HG03135 (cell line): Measurements from ENCODE around the gene RAB30.
"Not testable (repeated sequence)": the region's sequence is repeated elsewhere in the genome, so short reads cannot be mapped to it uniquely, and the experiment has no call there.

Experiments
- ATAC-seq: cut with Tn5 transposase; IDR thresholded peaks from one replicate; pipeline ENCODE4 v1.9.1; 2021; ENCODE audit warnings: mild to moderate bottlenecking, moderate library complexity; ENCODE audit not compliant: unreplicated experiment

The RAB30 gene

GRCh38 chr11:83011333-83012167 lies 60.1 kb downstream of the RAB30 start:
- no peak for ATAC-seq

DNA sequence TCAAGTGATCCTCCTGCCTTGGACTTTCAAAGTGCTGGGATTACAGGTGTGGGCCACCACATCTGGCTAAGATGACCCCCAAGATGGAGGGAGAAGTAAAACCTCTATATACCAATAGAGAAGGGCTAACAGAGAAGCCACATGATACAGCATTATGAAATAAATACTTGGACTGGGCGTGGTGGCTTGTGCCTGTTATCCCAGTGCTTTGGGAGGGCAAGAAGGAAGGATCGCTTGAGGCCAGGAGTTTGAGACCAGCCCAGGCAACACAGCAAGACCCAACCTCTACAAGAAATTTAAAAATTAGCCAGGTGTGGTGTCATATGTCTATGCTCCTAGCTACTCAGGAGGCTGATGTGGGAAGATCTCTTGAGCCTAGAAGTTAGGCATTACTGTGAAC lies 61.7 kb downstream of the RAB30 start:
- no peak for ATAC-seq

DNA sequence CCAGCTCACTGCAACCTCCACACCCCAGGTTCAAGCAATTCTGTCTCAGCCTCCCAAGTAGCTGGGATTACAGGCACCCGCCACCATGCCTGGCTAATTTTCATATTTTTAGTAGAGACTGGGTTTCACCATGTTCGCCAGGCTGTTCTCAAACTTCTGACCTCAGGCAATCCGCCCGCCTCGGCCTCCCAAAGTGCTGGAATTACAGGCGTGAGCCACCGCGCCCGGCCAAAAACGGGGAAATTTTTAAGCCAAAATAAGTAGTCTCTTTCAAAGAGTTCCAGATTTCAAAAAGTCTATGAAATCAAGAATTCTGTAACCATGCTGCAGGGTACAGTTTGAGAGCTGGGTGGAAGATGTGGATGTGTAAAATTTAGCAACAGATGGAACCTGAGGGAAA lies 62.6 kb downstream of the RAB30 start:
- not testable (repeated sequence) for ATAC-seq

- no peak for ATAC-seq
Observed at GRCh38 chr11:83008581-83008923, 63.1 kb downstream of the RAB30 start.

GRCh38 chr11:83007909-83008580 lies 63.7 kb downstream of the RAB30 start:
- ATAC-seq = peak; percentile 36

- no peak for ATAC-seq
Observed at GRCh38 chr11:83007477-83007876, 64.2 kb downstream of the RAB30 start.

DNA sequence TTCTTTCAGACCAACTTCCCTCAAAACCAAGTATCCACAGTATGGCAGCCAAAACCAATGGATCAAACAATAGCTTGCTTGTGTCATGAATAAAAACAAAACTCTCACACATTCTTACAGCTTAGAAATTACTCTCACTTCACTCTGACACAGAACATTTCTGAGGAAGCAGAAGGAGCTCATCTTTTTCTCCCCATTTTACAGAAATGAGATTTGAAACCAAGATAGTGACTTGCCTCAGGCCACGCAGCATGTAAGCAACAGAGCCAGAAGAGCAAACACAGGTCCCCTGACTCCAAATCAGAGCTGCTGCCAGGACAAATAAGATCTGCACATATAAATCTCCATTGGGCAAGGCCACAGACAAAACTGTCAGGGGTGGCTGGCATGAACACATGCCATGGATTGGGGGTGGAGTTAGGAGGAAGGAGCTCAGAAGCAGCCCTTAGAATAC lies 64.8 kb downstream of the RAB30 start:
- ATAC-seq = peak; percentile 39

DNA sequence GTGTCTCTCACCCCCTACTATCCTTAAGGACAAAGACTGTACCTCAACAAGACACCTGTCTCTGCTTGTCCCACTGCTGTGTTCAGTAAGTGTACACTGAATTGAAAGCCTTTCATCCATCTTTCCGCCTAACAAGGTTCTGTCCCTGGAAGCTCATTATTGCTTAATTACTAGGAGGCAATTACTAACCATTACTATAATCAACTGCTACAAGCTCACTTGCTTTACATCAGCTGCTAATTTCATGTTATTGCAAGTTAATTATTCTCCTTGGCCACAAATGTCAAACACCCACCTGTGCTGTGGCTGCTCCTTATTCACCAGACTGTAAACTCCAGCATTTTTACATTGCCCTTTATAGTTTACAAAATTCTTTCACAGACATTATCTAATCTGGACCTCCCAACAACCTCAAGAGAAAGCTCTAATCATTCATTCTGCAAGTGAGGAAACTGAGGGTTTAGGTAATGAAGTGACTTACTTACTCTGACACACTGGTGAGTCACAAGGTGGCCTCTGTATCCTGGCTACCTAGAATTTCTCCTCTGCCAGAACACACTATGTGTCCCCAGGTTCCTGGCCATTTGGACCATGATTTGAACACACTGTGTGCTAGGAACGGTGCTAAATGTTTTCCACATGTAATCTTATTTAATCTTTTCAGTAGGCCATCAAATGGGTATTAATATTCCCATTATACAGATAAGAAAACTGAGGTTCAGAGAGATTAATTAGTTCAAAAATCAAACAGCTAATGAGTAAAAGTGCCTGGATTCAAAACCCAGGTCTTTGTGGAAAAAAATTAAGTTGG lies 66.7 kb downstream of the RAB30 start:
- no peak for ATAC-seq

DNA sequence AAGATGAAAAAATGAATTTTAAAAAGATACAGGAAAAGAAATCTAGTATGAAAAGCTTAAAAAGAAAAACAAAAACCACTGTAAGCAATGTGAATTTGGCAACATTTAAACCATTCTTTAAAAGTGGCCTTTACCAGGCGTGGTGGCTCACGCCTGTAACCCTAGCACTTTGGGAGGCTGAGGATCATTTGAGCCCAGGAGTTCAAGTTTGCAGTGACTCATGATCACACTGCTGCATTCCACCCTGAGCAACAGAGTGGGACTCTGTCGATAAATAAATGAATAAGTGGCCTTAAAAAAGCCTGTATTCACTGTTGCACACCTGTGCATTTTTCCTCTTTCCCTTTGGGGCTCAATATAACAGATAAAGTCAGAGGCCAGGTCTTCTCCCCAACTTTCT lies 69.2 kb downstream of the RAB30 start:
- ATAC-seq = no peak

GRCh38 chr11:83002053-83002452 lies 69.6 kb downstream of the RAB30 start:
- ATAC-seq = no peak

DNA sequence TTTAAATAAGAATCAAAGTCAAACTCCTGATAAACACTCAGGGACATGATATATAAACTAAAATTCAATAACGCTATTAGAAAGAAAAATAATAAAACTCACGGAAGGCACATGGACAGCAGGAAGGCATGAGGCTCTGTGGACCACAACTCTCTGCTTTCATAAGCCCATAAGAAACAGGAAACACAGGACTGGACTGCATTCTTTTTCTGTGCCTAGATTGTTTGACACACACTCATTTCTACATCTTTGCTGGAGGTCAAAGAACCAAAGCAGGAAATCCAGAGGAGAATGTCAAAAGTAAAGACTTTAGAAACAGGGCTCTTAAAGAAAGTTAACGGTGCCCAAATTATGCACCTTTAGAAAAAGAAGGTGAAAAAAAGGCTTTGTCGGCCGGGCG lies 71.3 kb downstream of the RAB30 start:
- ATAC-seq = no peak

DNA sequence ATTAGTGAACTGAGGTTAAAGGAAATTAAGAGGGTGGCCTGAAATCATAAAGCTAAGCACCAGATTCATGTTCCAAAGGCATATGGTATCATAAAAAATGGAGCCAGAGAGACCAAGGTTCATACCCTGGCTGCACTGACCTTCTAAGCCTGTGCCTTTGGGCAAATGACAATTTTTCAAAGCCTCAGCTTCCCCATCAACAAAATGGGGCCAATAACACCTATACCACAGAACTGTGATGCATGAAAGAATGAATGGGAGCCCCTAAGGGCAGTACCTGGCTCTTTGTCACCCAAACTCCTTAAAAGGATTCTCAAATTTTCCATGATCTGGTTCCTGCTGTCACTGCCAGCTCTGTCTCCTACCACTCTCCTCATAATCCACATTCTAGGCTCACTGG lies 72.5 kb downstream of the RAB30 start:
- no peak for ATAC-seq

GRCh38 chr11:82998697-82999096 lies 73.0 kb downstream of the RAB30 start:
- ATAC-seq = no peak

- peak; percentile 92 for ATAC-seq
Observed at GRCh38 chr11:82996966-82997606, 74.6 kb downstream of the RAB30 start.

GRCh38 chr11:82995754-82996398 lies 75.8 kb downstream of the RAB30 start:
- ATAC-seq = no peak

DNA sequence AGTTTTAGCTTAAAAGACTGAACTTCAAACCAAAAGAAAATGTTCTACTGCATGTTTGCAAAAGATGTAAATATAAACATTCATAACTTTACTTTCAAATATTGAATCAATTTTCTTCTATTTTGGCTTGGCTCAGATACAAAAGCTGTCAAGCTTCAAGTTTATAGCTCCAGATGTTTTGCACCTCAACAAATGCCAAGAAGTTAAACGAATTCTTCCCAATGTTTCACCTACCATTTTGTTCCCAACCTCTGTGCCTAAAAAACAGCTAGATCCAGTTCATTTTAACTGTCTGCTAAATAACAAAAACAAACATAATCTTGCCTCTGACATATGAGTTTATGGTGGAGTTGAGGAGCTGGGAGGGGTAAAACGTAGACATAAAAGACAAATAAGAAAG lies 76.5 kb downstream of the RAB30 start:
- ATAC-seq = no peak

DNA sequence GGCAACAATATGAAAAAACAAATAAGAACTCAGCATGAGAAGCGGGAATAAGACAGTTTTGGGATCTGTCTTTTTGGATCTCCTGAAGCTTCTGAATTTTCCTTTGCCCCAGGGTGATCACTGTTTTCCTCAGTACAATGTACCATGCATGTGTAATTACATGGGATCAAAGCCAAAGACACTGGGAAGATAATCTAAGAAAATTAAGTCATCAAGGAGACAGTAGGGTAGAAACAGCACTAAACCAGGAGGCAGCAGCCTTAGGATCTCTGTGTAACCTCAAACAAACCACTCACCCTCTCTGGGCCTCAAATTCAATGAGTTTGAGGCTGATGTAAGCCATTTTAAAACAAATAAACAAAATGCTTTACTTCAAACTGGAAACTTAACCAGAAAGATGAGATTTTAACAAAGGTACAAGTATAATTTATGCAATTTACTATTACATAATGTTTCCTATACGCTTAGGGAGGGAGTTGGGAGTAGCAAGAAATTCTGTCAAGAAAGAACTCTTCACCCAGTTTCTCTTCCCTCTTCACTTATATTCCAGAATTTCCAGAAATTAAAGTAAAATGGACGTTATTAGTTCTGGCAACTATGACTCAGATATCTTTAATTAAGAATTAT lies 77.0 kb downstream of the RAB30 start:
- ATAC-seq = no peak

- no peak for ATAC-seq
Observed at GRCh38 chr11:82992223-82992622, 79.5 kb downstream of the RAB30 start.

GRCh38 chr11:82989628-82990404 lies 81.9 kb downstream of the RAB30 start:
- no peak for ATAC-seq
